CD14-positive monocyte (primary cell): ENCODE measurements around the gene BTK. TPM values are rescaled to one million over a fixed set of nuclear protein-coding genes. Genes with fewer than 3 reads are reported as not detected.

Source experiments
- DNase-seq, 3 donors: peaks; one replicate each; pipeline ENCODE4 v3.0.0-alpha.2; 2011 to 2022
- H2AFZ ChIP-seq: 2 replicates; pipeline ENCODE4 v1.6.0; 2012; ENCODE audit warnings: mild to moderate bottlenecking, low read depth, low read length, inconsistent platforms; ENCODE audit not compliant: insufficient read depth, poor library complexity, severe bottlenecking
- H3K27ac ChIP-seq, 2 donors: 1 replicate in 1 of 2; 2 replicates in 1 of 2; pipeline ENCODE4 v1.5.1; 2012 to 2013; ENCODE audit warnings: low read length in 2 of 2, control low read depth in 1 of 2, inconsistent platforms in 1 of 2, low read depth in 1 of 2, mild to moderate bottlenecking in 1 of 2
- H3K27me3 ChIP-seq, 2 donors: one replicate each; pipeline versions ENCODE4 v1.6.0 to v1.6.1; 2011 to 2013; ENCODE audit warnings: low read length in 2 of 2; ENCODE audit not compliant: control insufficient read depth in 2 of 2, insufficient read depth in 2 of 2
- H3K36me3 ChIP-seq, 2 donors: replicated peaks in 1 of 2; 1 replicate in 1 of 2; 2 replicates in 1 of 2; pipeline versions ENCODE4 v1.5.1 to v1.6.1; 2012 to 2013; ENCODE audit warnings: low read length in 2 of 2, control low read depth in 1 of 2, inconsistent platforms in 1 of 2, mild to moderate bottlenecking in 1 of 2; ENCODE audit not compliant: insufficient read depth in 2 of 2, control insufficient read depth in 1 of 2
- H3K4me1 ChIP-seq, 2 donors: 1 replicate in 1 of 2; 2 replicates in 1 of 2; pipeline versions ENCODE4 v1.5.1 to v1.6.1; 2012 to 2013; ENCODE audit warnings: low read length in 2 of 2, control low read depth in 1 of 2, inconsistent platforms in 1 of 2, mild to moderate bottlenecking in 1 of 2, moderate library complexity in 1 of 2; ENCODE audit not compliant: insufficient read depth in 2 of 2, control insufficient read depth in 1 of 2
- H3K4me2 ChIP-seq: replicated peaks from 2 replicates; pipeline ENCODE3; 2012; ENCODE audit warnings: low read length, moderate library complexity, mild to moderate bottlenecking; ENCODE audit not compliant: poor library complexity, severe bottlenecking; ENCODE audit errors: extremely low read depth
- H3K4me3 ChIP-seq, 3 experiments: fragments of 200-600 bp in 1 of 3; sonication (generic) in 1 of 3; replicated peaks in 1 of 3; 1 replicate in 2 of 3; 2 replicates in 1 of 3; pipeline ENCODE4 v1.5.1; 2011 to 2013; ENCODE audit warnings: low read length in 3 of 3, mild to moderate bottlenecking in 3 of 3, control low read depth in 2 of 3, low read depth in 2 of 3, inconsistent platforms in 1 of 3, moderate library complexity in 1 of 3
- H3K79me2 ChIP-seq: 2 replicates; pipeline ENCODE4 v1.6.0; 2012; ENCODE audit warnings: mild to moderate bottlenecking, control low read depth, inconsistent platforms, low read length, moderate library complexity; ENCODE audit not compliant: insufficient read depth
- H3K9ac ChIP-seq: 2 replicates; pipeline ENCODE4 v1.6.0; 2017; ENCODE audit warnings: low read length, mild to moderate bottlenecking; ENCODE audit not compliant: insufficient read depth, poor library complexity, severe bottlenecking
- H3K9me3 ChIP-seq, 2 donors: replicated peaks in 1 of 2; 1 replicate in 1 of 2; 2 replicates in 1 of 2; pipeline versions ENCODE4 v1.5.1 to v1.6.1; 2012 to 2013; ENCODE audit warnings: low read length in 2 of 2, control low read depth in 1 of 2; ENCODE audit not compliant: control insufficient read depth in 1 of 2, insufficient read depth in 1 of 2
- H4K20me1 ChIP-seq: 2 replicates; pipeline ENCODE4 v1.6.0; 2012; ENCODE audit warnings: mild to moderate bottlenecking, low read length, control low read depth, moderate library complexity; ENCODE audit not compliant: insufficient read depth
- H3K27ac Mint-ChIP-seq, 7 donors: one replicate each; pipeline ENCODE4 v1.8.0; 2020; ENCODE audit warnings: mild to moderate bottlenecking in 7 of 7, mixed read lengths in 7 of 7, moderate library complexity in 6 of 7, inconsistent platforms in 2 of 7
- H3K27me3 Mint-ChIP-seq, 3 donors: one replicate each; pipeline ENCODE4 v1.8.0; 2021 to 2022; ENCODE audit warnings: low read depth in 3 of 3, mild to moderate bottlenecking in 3 of 3, mixed read lengths in 3 of 3, moderate library complexity in 3 of 3, inconsistent platforms in 1 of 3
- H3K36me3 Mint-ChIP-seq, 2 donors: one replicate each; pipeline ENCODE4 v1.8.0; 2020; ENCODE audit warnings: mixed read lengths in 2 of 2, inconsistent platforms in 1 of 2, mild to moderate bottlenecking in 1 of 2
- H3K4me1 Mint-ChIP-seq: one replicate; pipeline ENCODE4 v1.8.0; 2020; ENCODE audit warnings: mild to moderate bottlenecking, mixed read lengths
- H3K4me3 Mint-ChIP-seq, 2 donors: one replicate each; pipeline ENCODE4 v1.8.0; 2020; ENCODE audit warnings: mild to moderate bottlenecking in 2 of 2, mixed read lengths in 2 of 2, moderate library complexity in 1 of 2
- H3K9me3 Mint-ChIP-seq, 7 donors: one replicate each; pipeline ENCODE4 v1.8.0; 2020 to 2022; ENCODE audit warnings: mixed read lengths in 7 of 7, mild to moderate bottlenecking in 6 of 7, moderate library complexity in 6 of 7, inconsistent platforms in 2 of 7
- CTCF ChIP-seq: fragments of 200-600 bp; IDR thresholded peaks from one replicate; pipeline ENCODE4 v1.8.0; 2022; ENCODE audit warnings: antibody characterized with exemption, mild to moderate bottlenecking
- WGBS: methylation state at CpG from one replicate; pipeline ENCODE4 v1.1.5; 2013; ENCODE audit warnings: missing lambda C conversion rate; ENCODE audit not compliant: insufficient coverage; 5-methylcytosine and 5-hydroxymethylcytosine counted together
- intact Hi-C, 2 donors: fragments of 100-400 bp; cut with micrococcal nuclease; formaldehyde crosslinking; loops; one replicate each; pipeline versions ENCODE4 v1.15.0 to v1.15.1; 2023
- polyA plus RNA-seq, 3 donors: library from polyadenylated mRNA; depleted of rRNA in 1 of 3; unstranded in 2 of 3; stranded (reverse) in 1 of 3; fragments of 300-500 nt in 2 of 3; fragments of >200 nt in 1 of 3; fragmentation: Illumina TruSeq in 2 of 3; gene quantifications; 1 replicate in 2 of 3; 2 replicates in 1 of 3; pipeline ENCODE4 v1.2.3, GENCODE V29; 2012 to 2021

Gene BTK
- polyA plus RNA-seq, 3 donors = 74.1 to 92.9 (median 82.9) TPM

GRCh38 chrX:101390664-101391525 is 4.9 kb upstream of the BTK start, which contains the start of gene RPL36A:
TSS of gene RPL36A (plus strand) at chrX:101391011. CDS start at chrX:101391044, 33 bp downstream.
- Histone ChIP-seq H3K27me3 (no peaks in the 10 kb centered on the region), H3K4me3 (peak within 1 kb of the TSS; percentile 58 to 83 (median 71)), H2AFZ (peak within 1 kb of the TSS; percentile 74), H3K9me3 (no peaks in the 10 kb centered on the region), H4K20me1 (peaks cover 3% of the 10 kb centered on the region), H3K36me3 (peaks cover 6 to 22% of the 10 kb centered on the region in 2 donors), H3K4me1 (peaks cover 31 to 43% of the 10 kb centered on the region in 2 donors), H3K27ac (peak within 1 kb of the TSS; percentile 55 to 78), H3K9ac (peak within 1 kb of the TSS; percentile 48), H3K79me2 (peaks cover 35% of the 10 kb centered on the region), H3K4me2 (peak within 1 kb of the TSS; percentile 76)
- Mint-ChIP-seq H3K27ac (peak within 1 kb of the TSS; percentile 88 to 96 (median 92)), H3K27me3 (peaks cover 0 to 3% (median 0%) of the 10 kb centered on the region in 3 donors), H3K36me3 (peaks cover 19 to 26% of the 10 kb centered on the region in 2 donors), H3K4me3 (peak within 1 kb of the TSS; percentile 89 to 90), H3K9me3 (peaks cover 0 to 12% (median 0%) of the 10 kb centered on the region in 7 donors), H3K4me1 (peaks cover 33% of the 10 kb centered on the region)
- peak; percentile 70 for TF ChIP-seq CTCF
- DNase-seq = peak; percentile 85 to 89 (median 88)
- WGBS = 0% methylated on average over 15 of the region's 47 CpGs
- intact Hi-C loops = no loop called here

- H3K36me3 ChIP-seq = peaks cover 6 to 16% of the 10 kb centered on the region in 2 donors
- no CpG with 5 or more reads among the region's 3 CpGs for WGBS
- H3K9me3 Mint-ChIP-seq = peaks cover 0 to 9% (median 0%) of the 10 kb centered on the region in 7 donors
- no peak overlapping the region for H3K27ac Mint-ChIP-seq
- peaks cover 0 to 3% (median 0%) of the 10 kb centered on the region in 3 donors for H3K27me3 Mint-ChIP-seq
- H3K4me3 Mint-ChIP-seq = no peak overlapping the region
- DNase-seq = no peak
- no peaks in the 10 kb centered on the region for H3K9me3 ChIP-seq
- H3K9ac ChIP-seq = no peak overlapping the region
- H4K20me1 ChIP-seq = no peaks in the 10 kb centered on the region
- peaks cover 50% of the 10 kb centered on the region for H3K79me2 ChIP-seq
- H3K27me3 ChIP-seq = no peaks in the 10 kb centered on the region
- intact Hi-C loops = no loop called here
- peaks cover 43 to 52% of the 10 kb centered on the region in 2 donors for H3K4me1 ChIP-seq
- H2AFZ ChIP-seq = no peak overlapping the region
- no peak overlapping the region for H3K4me3 ChIP-seq
- H3K27ac ChIP-seq = no peak overlapping the region
- H3K4me1 Mint-ChIP-seq = peaks cover 41% of the 10 kb centered on the region
- H3K36me3 Mint-ChIP-seq = peaks cover 8 to 14% of the 10 kb centered on the region in 2 donors
- no peak overlapping the region for H3K4me2 ChIP-seq
- TF ChIP-seq CTCF = no peak
Observed at GRCh38 chrX:101388604-101389003, 2.6 kb upstream of the BTK start.
